Tibial nerve (tissue), 4 donors: ENCODE results near the gene PTPRJ. TPM values are rescaled to one million over a fixed set of nuclear protein-coding genes. Genes with fewer than 3 reads are reported as not detected.
A peak's percentile ranks its signal among the peaks of the same experiment; 100 is the strongest.
"Not testable (repeated sequence)": the region's sequence is repeated elsewhere in the genome, so short reads cannot be mapped to it uniquely, and the experiment has no call there.

Experiments used
- DNase-seq, 2 donors: peaks; one replicate each; pipeline ENCODE4 v3.0.0-alpha.2; 2019; ENCODE audit warnings: low spot score in 2 of 2
- H3K27ac ChIP-seq, 4 donors: fragments of 200-600 bp; sonication (generic) in 3 of 4; one replicate each; pipeline ENCODE4 v1.5.1; 2017 to 2019; ENCODE audit warnings: mild to moderate bottlenecking in 1 of 4
- H3K27me3 ChIP-seq, 2 donors: fragments of 200-600 bp; sonication (generic) in 1 of 2; one replicate each; pipeline versions ENCODE4 v1.5.1 to v1.6.0; 2017 to 2019
- H3K36me3 ChIP-seq, 3 donors: fragments of 200-600 bp; sonication (generic); one replicate each; pipeline ENCODE4 v1.5.1; 2018 to 2019
- H3K4me1 ChIP-seq, 4 donors: fragments of 200-600 bp; sonication (generic) in 3 of 4; one replicate each; pipeline ENCODE4 v1.5.1; 2017 to 2019
- H3K4me3 ChIP-seq, 4 donors: fragments of 200-600 bp; sonication (generic) in 3 of 4; one replicate each; pipeline ENCODE4 v1.5.1; 2017 to 2019; ENCODE audit warnings: mild to moderate bottlenecking in 1 of 4, moderate library complexity in 1 of 4
- H3K9me3 ChIP-seq, 4 donors: fragments of 200-600 bp; sonication (generic) in 3 of 4; one replicate each; pipeline ENCODE4 v1.5.1; 2017 to 2019
- EP300 ChIP-seq, 2 donors: sonication (generic); formaldehyde crosslinking; IDR thresholded peaks; one replicate each; pipeline ENCODE4 v1.6.1; 2017; ENCODE audit warnings: antibody characterized with exemption in 2 of 2, mild to moderate bottlenecking in 1 of 2
- POLR2A ChIP-seq, 2 donors: fragments of 450-650 bp; IDR thresholded peaks; one replicate each; pipeline ENCODE4 v1.6.1; 2017; ENCODE audit warnings: antibody characterized with exemption in 2 of 2, mild to moderate bottlenecking in 2 of 2, moderate library complexity in 2 of 2
- WGBS, 2 donors: methylation state at CpG; one replicate each; pipeline ENCODE4 v1.1.5; 2018; 5-methylcytosine and 5-hydroxymethylcytosine counted together
- total RNA-seq, 4 donors: library from RNA; depleted of rRNA; stranded (reverse); fragments of >200 nt; gene quantifications; one replicate each; pipeline ENCODE4 v1.1.0, GENCODE V29; 2016
- TF ChIP-seq, protein P1 (sequence below), 5 experiments: fragments of 200-600 bp in 3 of 5; fragments of 450-650 bp in 2 of 5; sonication (generic) in 3 of 5; IDR thresholded peaks; one replicate each; pipeline ENCODE4 v1.5.1; 2016 to 2019; ENCODE audit warnings: antibody characterized with exemption in 5 of 5, mild to moderate bottlenecking in 3 of 5, moderate library complexity in 2 of 5

Gene PTPRJ
- total RNA-seq, 4 donors from 2014 or later = 20.5 to 24.3 (median 22.3) TPM

- Histone ChIP-seq H3K36me3 (no peaks in the 10 kb centered on the region), H3K4me3 (no peak overlapping the region), H3K27me3 (no peaks in the 10 kb centered on the region), H3K9me3 (no peaks in the 10 kb centered on the region), H3K4me1 (peaks cover 0 to 14% (median 2%) of the 10 kb centered on the region in 4 donors), H3K27ac (no peak overlapping the region)
- no peak for TF ChIP-seq EP300 (IDR thresholded peaks at IDR 0.05)
- TF ChIP-seq, protein P1, sequence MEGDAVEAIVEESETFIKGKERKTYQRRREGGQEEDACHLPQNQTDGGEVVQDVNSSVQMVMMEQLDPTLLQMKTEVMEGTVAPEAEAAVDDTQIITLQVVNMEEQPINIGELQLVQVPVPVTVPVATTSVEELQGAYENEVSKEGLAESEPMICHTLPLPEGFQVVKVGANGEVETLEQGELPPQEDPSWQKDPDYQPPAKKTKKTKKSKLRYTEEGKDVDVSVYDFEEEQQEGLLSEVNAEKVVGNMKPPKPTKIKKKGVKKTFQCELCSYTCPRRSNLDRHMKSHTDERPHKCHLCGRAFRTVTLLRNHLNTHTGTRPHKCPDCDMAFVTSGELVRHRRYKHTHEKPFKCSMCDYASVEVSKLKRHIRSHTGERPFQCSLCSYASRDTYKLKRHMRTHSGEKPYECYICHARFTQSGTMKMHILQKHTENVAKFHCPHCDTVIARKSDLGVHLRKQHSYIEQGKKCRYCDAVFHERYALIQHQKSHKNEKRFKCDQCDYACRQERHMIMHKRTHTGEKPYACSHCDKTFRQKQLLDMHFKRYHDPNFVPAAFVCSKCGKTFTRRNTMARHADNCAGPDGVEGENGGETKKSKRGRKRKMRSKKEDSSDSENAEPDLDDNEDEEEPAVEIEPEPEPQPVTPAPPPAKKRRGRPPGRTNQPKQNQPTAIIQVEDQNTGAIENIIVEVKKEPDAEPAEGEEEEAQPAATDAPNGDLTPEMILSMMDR (IDR thresholded peaks at IDR 0.05) = no peak
- TF ChIP-seq POLR2A (IDR thresholded peaks at IDR 0.05) = no peak
- 64 to 78% methylated on average over 7 of the region's 7 CpGs for WGBS, 2 donors
- no peak for DNase-seq
Measured at GRCh38 chr11:47941907-47942558, 38.3 kb upstream of the PTPRJ start.

DNA sequence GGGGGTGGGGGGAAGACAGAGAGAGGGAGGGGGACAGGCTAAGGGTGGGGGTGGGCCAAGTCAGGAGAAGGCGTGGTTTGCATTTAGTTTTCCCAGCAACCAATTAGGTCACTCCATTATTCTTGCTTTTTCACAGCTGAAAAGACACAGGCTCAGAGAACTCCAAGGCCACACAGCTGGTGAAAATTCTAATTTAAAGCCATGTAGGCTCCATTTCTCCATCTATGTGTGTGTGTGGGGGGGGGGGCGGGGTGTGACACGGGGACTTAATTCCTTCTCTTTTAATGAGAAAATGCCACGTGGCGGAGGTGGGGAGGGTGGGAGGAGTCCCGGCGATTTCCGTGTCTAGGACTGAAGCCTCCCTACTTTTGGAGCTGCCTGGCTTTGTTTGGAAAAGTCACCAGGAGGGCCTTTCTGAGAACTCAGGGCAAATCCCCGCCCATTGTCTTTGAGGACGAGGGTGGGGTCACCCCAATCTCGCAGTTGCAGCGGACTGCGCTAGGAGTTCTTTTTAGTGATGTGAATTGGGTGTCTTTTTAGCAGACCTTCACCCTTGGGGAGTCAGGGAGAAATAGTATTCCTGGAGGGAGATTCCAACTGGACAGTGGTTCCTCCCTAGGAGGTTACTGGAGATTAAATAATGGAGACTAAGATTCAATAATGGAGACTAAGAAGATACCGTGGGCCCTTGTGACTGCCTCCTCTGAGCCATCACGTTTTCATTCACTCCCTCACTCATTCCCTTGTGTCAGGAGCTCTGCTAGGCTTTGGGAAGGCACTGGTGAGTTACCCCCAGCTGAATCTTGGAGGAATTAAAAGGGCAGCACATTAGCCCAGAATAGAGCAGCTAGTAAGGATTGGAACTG lies 36.4 kb upstream of the PTPRJ start:
- Histone ChIP-seq H3K9me3 (no peaks in the 10 kb centered on the region), H3K36me3 (no peaks in the 10 kb centered on the region), H3K4me3 (no peak overlapping the region), H3K27me3 (no peaks in the 10 kb centered on the region), H3K27ac (no peak overlapping the region), H3K4me1 (peaks cover 0 to 12% (median 2%) of the 10 kb centered on the region in 4 donors)
- no peak for TF ChIP-seq POLR2A (IDR thresholded peaks at IDR 0.05)
- TF ChIP-seq, protein P1 (IDR thresholded peaks at IDR 0.05) = no peak
- no peak for DNase-seq
- WGBS, 2 donors = 57 to 63% methylated on average over 15 of the region's 15 CpGs

- no peak overlapping the region for H3K4me3 ChIP-seq
- no peaks in the 10 kb centered on the region for H3K9me3 ChIP-seq
- TF ChIP-seq POLR2A (IDR thresholded peaks at IDR 0.05) = no peak
- TF ChIP-seq, protein P1 (IDR thresholded peaks at IDR 0.05) = no peak
- no peak for TF ChIP-seq EP300 (IDR thresholded peaks at IDR 0.05)
- no peak overlapping the region for H3K27ac ChIP-seq
- no peak for DNase-seq
- H3K36me3 ChIP-seq = no peaks in the 10 kb centered on the region
- H3K27me3 ChIP-seq = no peaks in the 10 kb centered on the region
- H3K4me1 ChIP-seq = peaks cover 0 to 12% (median 2%) of the 10 kb centered on the region in 4 donors
Measured at GRCh38 chr11:47944632-47945031, 35.7 kb upstream of the PTPRJ start.

GRCh38 chr11:47946682-47947559 lies 33.4 kb upstream of the PTPRJ start:
- DNase-seq = peak; percentile 53 to 77
- H3K27ac ChIP-seq = peak overlapping the region in 1 of 4 donors; percentile 40
- TF ChIP-seq EP300 (IDR thresholded peaks at IDR 0.05) (peak in 1 of 2 donors; percentile 68), POLR2A (IDR thresholded peaks at IDR 0.05) (no peak)
- peaks cover 0 to 15% (median 2%) of the 10 kb centered on the region in 4 donors for H3K4me1 ChIP-seq
- no peaks in the 10 kb centered on the region for H3K36me3 ChIP-seq
- H3K4me3 ChIP-seq = no peak overlapping the region
- no peaks in the 10 kb centered on the region for H3K9me3 ChIP-seq
- no peaks in the 10 kb centered on the region for H3K27me3 ChIP-seq
- WGBS, 2 donors = 63 to 70% methylated on average over 10 of the region's 10 CpGs

DNA sequence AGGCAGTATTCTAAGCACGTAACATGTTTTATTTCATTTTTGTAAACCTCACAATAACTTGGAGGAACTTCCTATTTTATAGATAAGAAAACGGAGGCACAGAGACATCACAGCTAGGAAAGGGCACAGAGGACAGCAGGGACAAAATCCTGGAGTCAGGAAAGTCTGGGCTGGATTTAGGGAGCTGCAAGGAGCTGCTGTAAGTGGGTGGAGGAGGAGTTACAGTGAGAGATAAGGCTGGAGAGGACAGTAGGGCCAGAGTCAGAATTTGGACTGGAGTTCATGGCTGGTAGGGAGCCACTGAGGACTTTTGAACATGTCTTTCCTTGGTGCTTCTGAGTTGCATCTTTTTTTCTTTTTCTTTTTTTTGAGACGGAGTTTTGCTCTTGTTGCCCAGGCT lies 32.2 kb upstream of the PTPRJ start:
- TF ChIP-seq POLR2A (IDR thresholded peaks at IDR 0.05) = no peak
- TF ChIP-seq EP300 (IDR thresholded peaks at IDR 0.05) = no peak
- TF ChIP-seq, protein P1 (IDR thresholded peaks at IDR 0.05) = no peak
- Histone ChIP-seq H3K9me3 (no peaks in the 10 kb centered on the region), H3K36me3 (no peaks in the 10 kb centered on the region), H3K27ac (no peak overlapping the region), H3K4me1 (peaks cover 0 to 15% (median 2%) of the 10 kb centered on the region in 4 donors), H3K27me3 (no peaks in the 10 kb centered on the region), H3K4me3 (no peak overlapping the region)
- DNase-seq = no peak
- WGBS, 2 donors = 56 to 68% methylated on average over 3 of the region's 3 CpGs

GRCh38 chr11:47949001-47949675 lies 31.2 kb upstream of the PTPRJ start:
- H3K9me3 ChIP-seq, DNase-seq, H3K27ac ChIP-seq, H3K27me3 ChIP-seq, H3K36me3 ChIP-seq, H3K4me3 ChIP-seq: not testable (repeated sequence)
- peaks cover 0 to 15% (median 2%) of the 10 kb centered on the region in 4 donors for H3K4me1 ChIP-seq
- WGBS, 2 donors = 84 to 85% methylated on average over 9 of the region's 9 CpGs
